Measurements from ENCODE around the gene ADORA2A. TPM values are rescaled to one million over a fixed set of nuclear protein-coding genes. Genes with fewer than 3 reads are reported as not detected.

The ADORA2A gene
- total RNA-seq, 1 experiment from 2014 or later = 0.96 TPM

DNA sequence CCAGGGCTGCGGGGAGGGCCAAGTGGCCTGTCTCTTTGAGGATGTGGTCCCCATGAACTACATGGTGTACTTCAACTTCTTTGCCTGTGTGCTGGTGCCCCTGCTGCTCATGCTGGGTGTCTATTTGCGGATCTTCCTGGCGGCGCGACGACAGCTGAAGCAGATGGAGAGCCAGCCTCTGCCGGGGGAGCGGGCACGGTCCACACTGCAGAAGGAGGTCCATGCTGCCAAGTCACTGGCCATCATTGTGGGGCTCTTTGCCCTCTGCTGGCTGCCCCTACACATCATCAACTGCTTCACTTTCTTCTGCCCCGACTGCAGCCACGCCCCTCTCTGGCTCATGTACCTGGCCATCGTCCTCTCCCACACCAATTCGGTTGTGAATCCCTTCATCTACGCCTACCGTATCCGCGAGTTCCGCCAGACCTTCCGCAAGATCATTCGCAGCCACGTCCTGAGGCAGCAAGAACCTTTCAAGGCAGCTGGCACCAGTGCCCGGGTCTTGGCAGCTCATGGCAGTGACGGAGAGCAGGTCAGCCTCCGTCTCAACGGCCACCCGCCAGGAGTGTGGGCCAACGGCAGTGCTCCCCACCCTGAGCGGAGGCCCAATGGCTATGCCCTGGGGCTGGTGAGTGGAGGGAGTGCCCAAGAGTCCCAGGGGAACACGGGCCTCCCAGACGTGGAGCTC lies 13.5 kb downstream of the ADORA2A start:
- Mint-ChIP-seq H3K9me3 (ENCODE audit: unreplicated experiment) (no peaks in the 10 kb centered on the region), H3K4me3 (ENCODE audit: unreplicated experiment) (no peak overlapping the region), H3K4me1 (ENCODE audit: insufficient read depth, unreplicated experiment) (no peaks in the 10 kb centered on the region), H3K27me3 (ENCODE audit: insufficient read depth, unreplicated experiment) (no peaks in the 10 kb centered on the region), H3K27ac (ENCODE audit: low read depth, unreplicated experiment) (no peak overlapping the region), H3K36me3 (ENCODE audit: insufficient read depth, unreplicated experiment) (no peaks in the 10 kb centered on the region)
- intact Hi-C loops (cut with micrococcal nuclease) = no loop called here
- ChIA-PET POLR2A (interaction anchor here (1.0 kb wide), 1 partner anchor 108 kb away, joined by 3 read pairs; no protein-coding TSS in a partner anchor), CTCF (no interaction called here)
- no peak for DNase-seq (ENCODE audit: unreplicated experiment)
- TF ChIP-seq, protein P1, sequence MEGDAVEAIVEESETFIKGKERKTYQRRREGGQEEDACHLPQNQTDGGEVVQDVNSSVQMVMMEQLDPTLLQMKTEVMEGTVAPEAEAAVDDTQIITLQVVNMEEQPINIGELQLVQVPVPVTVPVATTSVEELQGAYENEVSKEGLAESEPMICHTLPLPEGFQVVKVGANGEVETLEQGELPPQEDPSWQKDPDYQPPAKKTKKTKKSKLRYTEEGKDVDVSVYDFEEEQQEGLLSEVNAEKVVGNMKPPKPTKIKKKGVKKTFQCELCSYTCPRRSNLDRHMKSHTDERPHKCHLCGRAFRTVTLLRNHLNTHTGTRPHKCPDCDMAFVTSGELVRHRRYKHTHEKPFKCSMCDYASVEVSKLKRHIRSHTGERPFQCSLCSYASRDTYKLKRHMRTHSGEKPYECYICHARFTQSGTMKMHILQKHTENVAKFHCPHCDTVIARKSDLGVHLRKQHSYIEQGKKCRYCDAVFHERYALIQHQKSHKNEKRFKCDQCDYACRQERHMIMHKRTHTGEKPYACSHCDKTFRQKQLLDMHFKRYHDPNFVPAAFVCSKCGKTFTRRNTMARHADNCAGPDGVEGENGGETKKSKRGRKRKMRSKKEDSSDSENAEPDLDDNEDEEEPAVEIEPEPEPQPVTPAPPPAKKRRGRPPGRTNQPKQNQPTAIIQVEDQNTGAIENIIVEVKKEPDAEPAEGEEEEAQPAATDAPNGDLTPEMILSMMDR (IDR thresholded peaks at IDR 0.05; ENCODE audit: unreplicated experiment) = no peak
- no TSS peak for BruUV-seq (replicated peaks)

DNA sequence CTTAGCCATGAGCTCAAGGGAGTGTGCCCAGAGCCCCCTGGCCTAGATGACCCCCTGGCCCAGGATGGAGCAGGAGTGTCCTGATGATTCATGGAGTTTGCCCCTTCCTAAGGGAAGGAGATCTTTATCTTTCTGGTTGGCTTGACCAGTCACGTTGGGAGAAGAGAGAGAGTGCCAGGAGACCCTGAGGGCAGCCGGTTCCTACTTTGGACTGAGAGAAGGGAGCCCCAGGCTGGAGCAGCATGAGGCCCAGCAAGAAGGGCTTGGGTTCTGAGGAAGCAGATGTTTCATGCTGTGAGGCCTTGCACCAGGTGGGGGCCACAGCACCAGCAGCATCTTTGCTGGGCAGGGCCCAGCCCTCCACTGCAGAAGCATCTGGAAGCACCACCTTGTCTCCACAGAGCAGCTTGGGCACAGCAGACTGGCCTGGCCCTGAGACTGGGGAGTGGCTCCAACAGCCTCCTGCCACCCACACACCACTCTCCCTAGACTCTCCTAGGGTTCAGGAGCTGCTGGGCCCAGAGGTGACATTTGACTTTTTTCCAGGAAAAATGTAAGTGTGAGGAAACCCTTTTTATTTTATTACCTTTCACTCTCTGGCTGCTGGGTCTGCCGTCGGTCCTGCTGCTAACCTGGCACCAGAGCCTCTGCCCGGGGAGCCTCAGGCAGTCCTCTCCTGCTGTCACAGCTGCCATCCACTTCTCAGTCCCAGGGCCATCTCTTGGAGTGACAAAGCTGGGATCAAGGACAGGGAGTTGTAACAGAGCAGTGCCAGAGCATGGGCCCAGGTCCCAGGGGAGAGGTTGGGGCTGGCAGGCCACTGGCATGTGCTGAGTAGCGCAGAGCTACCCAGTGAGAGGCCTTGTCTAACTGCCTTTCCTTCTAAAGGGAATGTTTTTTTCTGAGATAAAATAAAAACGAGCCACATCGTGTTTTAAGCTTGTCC lies 14.3 kb downstream of the ADORA2A start:
- Mint-ChIP-seq H3K4me3 (ENCODE audit: unreplicated experiment) (no peak overlapping the region), H3K27ac (ENCODE audit: low read depth, unreplicated experiment) (no peak overlapping the region), H3K27me3 (ENCODE audit: insufficient read depth, unreplicated experiment) (no peaks in the 10 kb centered on the region), H3K4me1 (ENCODE audit: insufficient read depth, unreplicated experiment) (no peaks in the 10 kb centered on the region), H3K9me3 (ENCODE audit: unreplicated experiment) (no peaks in the 10 kb centered on the region), H3K36me3 (ENCODE audit: insufficient read depth, unreplicated experiment) (no peaks in the 10 kb centered on the region)
- BruUV-seq (replicated peaks) = no TSS peak
- DNase-seq (ENCODE audit: unreplicated experiment) = no peak
- TF ChIP-seq, protein P1 (IDR thresholded peaks at IDR 0.05; ENCODE audit: unreplicated experiment) = no peak
- CTCF ChIA-PET = no interaction called here
- POLR2A ChIA-PET = interaction anchor here (0.6 to 1.0 kb wide), 2 partner anchors 10 to 109 kb away, joined by 3 read pairs; no protein-coding TSS in a partner anchor
- intact Hi-C loops (cut with micrococcal nuclease) = no loop called here

DNA sequence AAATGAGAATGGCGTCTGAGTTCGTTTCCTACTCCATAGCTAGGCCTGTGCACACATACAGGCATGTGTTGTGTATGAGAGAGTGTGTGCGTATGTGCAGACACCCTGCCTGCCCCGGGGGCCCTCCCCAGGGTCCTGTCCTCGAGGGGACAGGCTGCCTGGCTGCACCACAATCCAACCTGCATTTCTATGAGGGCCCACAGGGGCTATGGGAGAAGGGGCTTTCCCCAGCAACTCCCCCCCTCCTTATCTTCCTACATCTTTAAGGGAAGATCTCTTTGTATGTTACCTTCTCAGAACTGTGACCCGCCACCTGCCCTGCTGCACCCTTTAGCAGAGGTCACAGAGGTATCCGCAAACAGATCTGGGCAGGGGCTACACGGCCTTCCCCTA lies 14.9 kb downstream of the ADORA2A start:
- Mint-ChIP-seq H3K4me3 (ENCODE audit: unreplicated experiment) (no peak overlapping the region), H3K27me3 (ENCODE audit: insufficient read depth, unreplicated experiment) (no peaks in the 10 kb centered on the region), H3K36me3 (ENCODE audit: insufficient read depth, unreplicated experiment) (no peaks in the 10 kb centered on the region), H3K9me3 (ENCODE audit: unreplicated experiment) (no peaks in the 10 kb centered on the region), H3K27ac (ENCODE audit: low read depth, unreplicated experiment) (no peak overlapping the region), H3K4me1 (ENCODE audit: insufficient read depth, unreplicated experiment) (no peaks in the 10 kb centered on the region)
- DNase-seq (ENCODE audit: unreplicated experiment) = no peak
- TF ChIP-seq, protein P1 (IDR thresholded peaks at IDR 0.05; ENCODE audit: unreplicated experiment) = no peak
- intact Hi-C loops (cut with micrococcal nuclease) = no loop called here
- BruUV-seq (replicated peaks) = no TSS peak
- ChIA-PET POLR2A (no interaction called here), CTCF (interaction anchor here (0.8 to 1.0 kb wide), 2 partner anchors 84 to 128 kb away, joined by 4 read pairs; no protein-coding TSS in a partner anchor)

DNA sequence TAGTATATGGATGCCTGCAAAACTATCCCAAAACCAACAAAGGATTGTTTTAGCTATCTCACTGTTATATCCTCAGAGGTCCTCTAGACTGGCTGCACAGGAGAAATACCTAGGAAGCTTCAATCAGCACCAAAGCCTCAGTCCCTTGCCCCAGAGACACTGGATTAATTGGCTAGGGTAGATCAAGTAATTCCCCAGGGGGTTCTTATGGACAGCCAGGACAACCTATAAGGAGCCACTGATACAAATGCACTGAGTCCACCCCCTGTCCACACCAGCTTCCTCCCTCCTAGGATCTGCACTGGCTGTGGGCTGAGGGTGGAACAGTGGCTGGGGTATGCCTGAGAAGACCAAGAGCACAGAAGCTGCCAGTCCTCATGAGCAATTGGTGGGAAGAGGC lies 16.3 kb downstream of the ADORA2A start:
- ChIA-PET CTCF (interaction anchor here (0.6 kb wide), 1 partner anchor 22 kb away, joined by 3 read pairs; no protein-coding TSS in a partner anchor), POLR2A (no interaction called here)
- intact Hi-C loops (cut with micrococcal nuclease) = no loop called here
- Mint-ChIP-seq H3K4me3 (ENCODE audit: unreplicated experiment) (no peak overlapping the region), H3K27ac (ENCODE audit: low read depth, unreplicated experiment) (no peak overlapping the region), H3K9me3 (ENCODE audit: unreplicated experiment) (no peaks in the 10 kb centered on the region), H3K4me1 (ENCODE audit: insufficient read depth, unreplicated experiment) (no peaks in the 10 kb centered on the region), H3K27me3 (ENCODE audit: insufficient read depth, unreplicated experiment) (no peaks in the 10 kb centered on the region), H3K36me3 (ENCODE audit: insufficient read depth, unreplicated experiment) (no peaks in the 10 kb centered on the region)
- DNase-seq (ENCODE audit: unreplicated experiment) = no peak
- TF ChIP-seq, protein P1 (IDR thresholded peaks at IDR 0.05; ENCODE audit: unreplicated experiment) = no peak
- no TSS peak for BruUV-seq (replicated peaks)
